Natural killer cell (primary cell): ENCODE measurements around the gene VSTM2B. TPM values are rescaled to one million over a fixed set of nuclear protein-coding genes. Genes with fewer than 3 reads are reported as not detected.

Source experiments
- ATAC-seq, 3 donors: fragments of 150-1000 bp in 2 of 3; fragments of 200-7000 bp in 1 of 3; cut with Tn5 transposase; 1 replicate in 1 of 3; 2 replicates in 2 of 3; pipeline ENCODE4 v1.10.0; 2021; ENCODE audit warnings: mild to moderate bottlenecking in 2 of 3, moderate library complexity in 2 of 3
- DNase-seq, 2 donors: peaks; one replicate each; pipeline versions ENCODE4 v3.0.0 to v3.0.0-alpha.2; 2013 to 2021; ENCODE audit warnings: mixed read lengths in 1 of 2
- H3K27ac ChIP-seq: one replicate; pipeline ENCODE4 v1.5.1; 2013; ENCODE audit warnings: mild to moderate bottlenecking, low read length
- H3K27me3 ChIP-seq: one replicate; pipeline ENCODE4 v1.6.1; 2013; ENCODE audit warnings: low read length; ENCODE audit not compliant: control insufficient read depth, insufficient read depth
- H3K36me3 ChIP-seq: one replicate; pipeline ENCODE4 v1.6.1; 2013; ENCODE audit warnings: low read length; ENCODE audit not compliant: control insufficient read depth, insufficient read depth
- H3K4me1 ChIP-seq: one replicate; pipeline ENCODE4 v1.6.1; 2013; ENCODE audit warnings: low read length; ENCODE audit not compliant: control insufficient read depth, insufficient read depth
- H3K4me3 ChIP-seq: one replicate; pipeline ENCODE4 v1.5.1; 2013; ENCODE audit warnings: low read length
- H3K9me3 ChIP-seq: one replicate; pipeline ENCODE4 v1.6.1; 2013; ENCODE audit warnings: low read length; ENCODE audit not compliant: control insufficient read depth, insufficient read depth
- H3K27ac Mint-ChIP-seq, 2 donors: one replicate each; pipeline ENCODE4 v1.8.0; 2022; ENCODE audit warnings: mild to moderate bottlenecking in 2 of 2, mixed read lengths in 2 of 2, moderate library complexity in 1 of 2
- H3K27me3 Mint-ChIP-seq, 2 donors: one replicate each; pipeline ENCODE4 v1.8.0; 2022; ENCODE audit warnings: low read depth in 2 of 2, mixed read lengths in 2 of 2
- H3K36me3 Mint-ChIP-seq: one replicate; pipeline ENCODE4 v1.8.0; 2022; ENCODE audit warnings: mixed read lengths
- H3K4me1 Mint-ChIP-seq, 2 donors: one replicate each; pipeline ENCODE4 v1.8.0; 2022; ENCODE audit warnings: mixed read lengths in 2 of 2
- H3K4me3 Mint-ChIP-seq: one replicate; pipeline ENCODE4 v1.8.0; 2022; ENCODE audit warnings: mild to moderate bottlenecking, moderate library complexity, mixed read lengths
- H3K9me3 Mint-ChIP-seq, 2 donors: one replicate each; pipeline ENCODE4 v1.8.0; 2022; ENCODE audit warnings: mixed read lengths in 2 of 2
- CTCF ChIP-seq: fragments of 200-600 bp; IDR thresholded peaks from one replicate; pipeline ENCODE4 v1.8.0; 2022; ENCODE audit warnings: antibody characterized with exemption
- WGBS: methylation state at CpG from one replicate; pipeline ENCODE4 v1.1.7; 2013; ENCODE audit warnings: missing lambda C conversion rate; ENCODE audit not compliant: insufficient coverage; 5-methylcytosine and 5-hydroxymethylcytosine counted together
- intact Hi-C: fragments of 100-400 bp; cut with micrococcal nuclease; formaldehyde crosslinking; loops from one replicate; pipeline ENCODE4 v1.14.2; 2022
- total RNA-seq, 4 donors: library from RNA; stranded (reverse); fragments of 120-200 nt in 1 of 4; gene quantifications; one replicate each; pipeline versions ENCODE4 v1.2.3 to v1.2.4, GENCODE V29; 2013 to 2022

The VSTM2B gene
- total RNA-seq, 3 donors from 2014 or later (not counting 1 experiment from before 2014, with no cell fraction given) = not detected

- H3K9me3 ChIP-seq = no peaks in the 10 kb centered on the region
- H3K36me3 ChIP-seq = no peaks in the 10 kb centered on the region
- H3K4me1 ChIP-seq = peaks cover 6% of the 10 kb centered on the region
- H3K27me3 ChIP-seq = peaks cover 8% of the 10 kb centered on the region
- WGBS = 73% methylated on average over 7 of the region's 9 CpGs
- intact Hi-C loops = no loop called here
- H3K36me3 Mint-ChIP-seq = no peaks in the 10 kb centered on the region
- peaks cover 0 to 9% of the 10 kb centered on the region in 2 donors for H3K4me1 Mint-ChIP-seq
- DNase-seq (no peak), ATAC-seq (no peak)
- H3K27me3 Mint-ChIP-seq = peaks cover 26% of the 10 kb centered on the region in 2 donors
- H3K9me3 Mint-ChIP-seq = no peaks in the 10 kb centered on the region
- H3K4me3 ChIP-seq = no peak overlapping the region
- H3K27ac ChIP-seq = no peak overlapping the region
- no peak overlapping the region for H3K27ac Mint-ChIP-seq
- H3K4me3 Mint-ChIP-seq = no peak overlapping the region
- no peak for TF ChIP-seq CTCF
Observed at GRCh38 chr19:29521291-29522075, 4.3 kb upstream of the VSTM2B start.

- Mint-ChIP-seq H3K27me3 (peaks cover 38 to 39% of the 10 kb centered on the region in 2 donors), H3K4me3 (peak overlapping the region; percentile 2), H3K9me3 (no peaks in the 10 kb centered on the region), H3K36me3 (no peaks in the 10 kb centered on the region), H3K4me1 (peaks cover 10 to 21% of the 10 kb centered on the region in 2 donors), H3K27ac (no peak overlapping the region)
- Histone ChIP-seq H3K27ac (no peak overlapping the region), H3K9me3 (no peaks in the 10 kb centered on the region), H3K4me3 (no peak overlapping the region), H3K36me3 (no peaks in the 10 kb centered on the region), H3K4me1 (peaks cover 20% of the 10 kb centered on the region), H3K27me3 (peaks cover 18% of the 10 kb centered on the region)
- intact Hi-C loops = no loop called here
- no peak for TF ChIP-seq CTCF
- WGBS = 83% methylated on average over 2 of the region's 2 CpGs
- no peak for DNase-seq
- no peak for ATAC-seq
Observed at GRCh38 chr19:29523568-29523967, 2.2 kb upstream of the VSTM2B start.

- TF ChIP-seq CTCF = no peak
- Histone ChIP-seq H3K9me3 (no peaks in the 10 kb centered on the region), H3K27me3 (peaks cover 22% of the 10 kb centered on the region), H3K4me1 (peaks cover 27% of the 10 kb centered on the region), H3K36me3 (no peaks in the 10 kb centered on the region), H3K4me3 (no peak overlapping the region), H3K27ac (no peak overlapping the region)
- Mint-ChIP-seq H3K27ac (no peak overlapping the region), H3K27me3 (peaks cover 38 to 47% of the 10 kb centered on the region in 2 donors), H3K9me3 (no peaks in the 10 kb centered on the region), H3K4me1 (peaks cover 10 to 29% of the 10 kb centered on the region in 2 donors), H3K36me3 (no peaks in the 10 kb centered on the region), H3K4me3 (peak overlapping the region; percentile 9)
- 7% methylated on average over 14 of the region's 14 CpGs for whole genome bisulfite sequencing
- DNase-seq (no peak), ATAC-seq (no peak)
- intact Hi-C loops = no loop called here
Observed at GRCh38 chr19:29524201-29524911, 1.4 kb upstream of the VSTM2B start.
